Suprapubic skin (tissue), 3 donors: ENCODE measurements around the gene PDE8A.

ENCODE experiments used
- CTCF ChIP-seq, 2 donors: fragments of 200-600 bp in 1 of 2; fragments of 450-650 bp in 1 of 2; sonication (generic) in 1 of 2; IDR thresholded peaks; one replicate each; pipeline ENCODE4 v1.5.1; 2016 to 2019; ENCODE audit warnings: antibody characterized with exemption in 2 of 2, mild to moderate bottlenecking in 1 of 2, moderate library complexity in 1 of 2
- EP300 ChIP-seq: sonication (generic); formaldehyde crosslinking; IDR thresholded peaks from one replicate; pipeline ENCODE4 v1.6.1; 2017; ENCODE audit warnings: antibody characterized with exemption

GRCh38 chr15:85029221-85029620 lies 47.6 kb downstream of the PDE8A start:
- no peak for TF ChIP-seq CTCF (IDR thresholded peaks at IDR 0.05)
- no peak for TF ChIP-seq EP300
